HG03103 (cell line): Measurements from ENCODE around the gene KIF13A.
"Not testable (repeated sequence)": the region's sequence is repeated elsewhere in the genome, so short reads cannot be mapped to it uniquely, and the experiment has no call there.

Experiments
- ATAC-seq: cut with Tn5 transposase; IDR thresholded peaks from one replicate; pipeline ENCODE4 v1.9.1; 2021; ENCODE audit warnings: low read depth; ENCODE audit not compliant: unreplicated experiment

Gene KIF13A

GRCh38 chr6:17935188-17936149, 52.0 kb downstream of the KIF13A start:
- no peak for ATAC-seq

GRCh38 chr6:17933716-17934115, 53.7 kb downstream of the KIF13A start:
- ATAC-seq = no peak

GRCh38 chr6:17932330-17932852, 55.0 kb downstream of the KIF13A start:
- ATAC-seq = no peak

GRCh38 chr6:17931227-17931626, 56.2 kb downstream of the KIF13A start:
- ATAC-seq = no peak

GRCh38 chr6:17930321-17930993, 57.0 kb downstream of the KIF13A start:
- ATAC-seq = no peak

GRCh38 chr6:17928514-17929430, 58.7 kb downstream of the KIF13A start:
- no peak for ATAC-seq

- no peak for ATAC-seq
Measured at GRCh38 chr6:17927705-17928104, 59.7 kb downstream of the KIF13A start.

- ATAC-seq = no peak
Measured at GRCh38 chr6:17923401-17923863, 64.0 kb downstream of the KIF13A start.

GRCh38 chr6:17921454-17921853, 66.0 kb downstream of the KIF13A start:
- no peak for ATAC-seq

- ATAC-seq = no peak
Measured at GRCh38 chr6:17919496-17919895, 67.9 kb downstream of the KIF13A start.

GRCh38 chr6:17917837-17918763, 69.3 kb downstream of the KIF13A start:
- ATAC-seq = no peak

GRCh38 chr6:17914651-17915050, 72.8 kb downstream of the KIF13A start:
- ATAC-seq = no peak

GRCh38 chr6:17912521-17912920, 74.9 kb downstream of the KIF13A start:
- ATAC-seq = no peak

- not testable (repeated sequence) for ATAC-seq
Measured at GRCh38 chr6:17911656-17912055, 75.8 kb downstream of the KIF13A start.

GRCh38 chr6:17910189-17910588, 77.2 kb downstream of the KIF13A start:
- ATAC-seq = no peak

GRCh38 chr6:17908831-17909230, 78.6 kb downstream of the KIF13A start:
- no peak for ATAC-seq

- no peak for ATAC-seq
Measured at GRCh38 chr6:17907406-17908229, 79.8 kb downstream of the KIF13A start.
